ENCODE results near the gene PTPRM. TPM values are rescaled to one million over a fixed set of nuclear protein-coding genes. Genes with fewer than 3 reads are reported as not detected.

PTPRM gene
- total RNA-seq, 1 experiment from 2014 or later: 42.3 TPM

DNA sequence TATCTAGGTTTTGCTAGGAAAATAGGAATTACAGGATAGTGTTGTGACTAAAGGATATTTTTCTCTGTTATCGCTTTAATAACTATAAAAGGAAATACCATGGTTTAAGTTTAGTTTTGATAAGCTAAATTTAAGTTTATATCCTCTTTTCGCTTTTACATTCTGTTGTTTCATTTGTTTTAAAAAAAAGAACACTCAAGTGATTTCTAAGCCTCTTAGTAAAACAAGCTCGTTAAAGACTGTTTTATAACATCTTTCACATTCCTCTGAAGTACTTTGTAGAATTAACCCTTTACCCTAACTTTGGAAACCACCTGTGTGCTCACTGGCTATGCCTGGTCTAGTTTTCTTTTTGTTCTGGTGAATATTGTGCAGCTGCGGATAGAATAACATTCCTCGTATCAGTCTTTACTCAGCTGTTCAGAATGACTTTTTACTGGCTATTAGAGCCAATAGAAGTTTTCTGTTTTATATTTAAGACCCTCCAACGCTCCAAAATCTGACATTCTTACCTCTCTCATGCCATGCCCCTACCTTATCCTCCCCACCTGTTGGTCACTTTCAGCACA is 183.1 kb downstream of the PTPRM start:
- H3K36me3 Mint-ChIP-seq (ENCODE audit: insufficient read depth, unreplicated experiment): no peaks in the 10 kb centered on the region
- CTCF ChIA-PET: no interaction called here
- peaks cover 10% of the 10 kb centered on the region for H3K9me3 Mint-ChIP-seq (ENCODE audit: low read depth, unreplicated experiment)
- H3K27me3 Mint-ChIP-seq (ENCODE audit: unreplicated experiment): no peaks in the 10 kb centered on the region
- H3K4me3 Mint-ChIP-seq (ENCODE audit: low read depth, unreplicated experiment): no peak overlapping the region
- peaks cover 15% of the 10 kb centered on the region for H3K4me1 Mint-ChIP-seq (ENCODE audit: low read depth, unreplicated experiment)
- H3K27ac Mint-ChIP-seq (ENCODE audit: unreplicated experiment): no peak overlapping the region
- DNase-seq: no peak
- TF ChIP-seq, protein P1, sequence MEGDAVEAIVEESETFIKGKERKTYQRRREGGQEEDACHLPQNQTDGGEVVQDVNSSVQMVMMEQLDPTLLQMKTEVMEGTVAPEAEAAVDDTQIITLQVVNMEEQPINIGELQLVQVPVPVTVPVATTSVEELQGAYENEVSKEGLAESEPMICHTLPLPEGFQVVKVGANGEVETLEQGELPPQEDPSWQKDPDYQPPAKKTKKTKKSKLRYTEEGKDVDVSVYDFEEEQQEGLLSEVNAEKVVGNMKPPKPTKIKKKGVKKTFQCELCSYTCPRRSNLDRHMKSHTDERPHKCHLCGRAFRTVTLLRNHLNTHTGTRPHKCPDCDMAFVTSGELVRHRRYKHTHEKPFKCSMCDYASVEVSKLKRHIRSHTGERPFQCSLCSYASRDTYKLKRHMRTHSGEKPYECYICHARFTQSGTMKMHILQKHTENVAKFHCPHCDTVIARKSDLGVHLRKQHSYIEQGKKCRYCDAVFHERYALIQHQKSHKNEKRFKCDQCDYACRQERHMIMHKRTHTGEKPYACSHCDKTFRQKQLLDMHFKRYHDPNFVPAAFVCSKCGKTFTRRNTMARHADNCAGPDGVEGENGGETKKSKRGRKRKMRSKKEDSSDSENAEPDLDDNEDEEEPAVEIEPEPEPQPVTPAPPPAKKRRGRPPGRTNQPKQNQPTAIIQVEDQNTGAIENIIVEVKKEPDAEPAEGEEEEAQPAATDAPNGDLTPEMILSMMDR (IDR thresholded peaks at IDR 0.05; ENCODE audit: unreplicated experiment): no peak
- intact Hi-C loops (cut with micrococcal nuclease; ENCODE audit: unreplicated experiment): loop anchor here (10.0 kb wide), 1 partner anchor 475 kb away; no protein-coding TSS in a partner anchor
- no TSS peak for BruUV-seq (replicated peaks)

DNA sequence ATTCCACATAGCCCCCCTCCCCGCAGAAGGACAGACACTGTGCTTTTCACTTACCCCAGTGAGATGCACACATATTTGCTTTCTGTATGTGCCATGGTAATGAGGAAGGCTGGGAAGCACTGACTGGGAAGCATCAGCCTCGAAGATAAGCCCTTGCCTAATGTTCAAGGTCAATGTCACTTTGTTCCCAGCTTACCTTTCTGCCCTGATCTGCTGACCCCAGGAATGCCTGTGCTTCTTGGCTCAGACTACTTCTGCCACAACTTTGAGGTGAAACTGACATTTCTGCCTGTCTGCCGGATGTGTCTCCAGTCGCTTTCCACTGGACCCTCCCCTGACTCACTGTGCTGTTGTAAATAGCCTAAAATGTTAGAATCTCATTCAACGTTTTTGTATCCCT is 183.8 kb downstream of the PTPRM start:
- H3K4me3 Mint-ChIP-seq (ENCODE audit: low read depth, unreplicated experiment): no peak overlapping the region
- CTCF ChIA-PET: no interaction called here

DNA sequence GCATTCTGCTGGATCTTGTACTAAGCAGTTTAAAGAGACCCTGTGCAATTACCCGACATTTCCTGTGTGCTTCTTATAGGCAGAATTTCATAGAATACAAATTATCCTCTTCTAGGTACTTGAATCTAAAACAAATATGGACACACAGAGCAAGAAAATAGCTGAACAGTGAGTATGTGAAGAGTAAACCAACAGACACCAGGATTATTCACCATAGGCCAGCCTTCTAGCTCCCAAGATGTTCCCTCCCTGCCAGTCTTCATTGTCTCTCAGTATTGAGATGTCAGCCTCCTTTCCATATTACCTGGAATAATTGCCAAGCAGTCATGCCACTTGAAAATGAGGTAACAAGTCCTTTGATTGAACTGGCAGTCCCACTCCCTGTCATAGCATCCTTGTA is 187.1 kb downstream of the PTPRM start:
- TF ChIP-seq, protein P1 (IDR thresholded peaks at IDR 0.05; ENCODE audit: unreplicated experiment): no peak
- H3K27me3 Mint-ChIP-seq (ENCODE audit: unreplicated experiment): no peaks in the 10 kb centered on the region
- no peak overlapping the region for H3K4me3 Mint-ChIP-seq (ENCODE audit: low read depth, unreplicated experiment)
- H3K36me3 Mint-ChIP-seq (ENCODE audit: insufficient read depth, unreplicated experiment): no peaks in the 10 kb centered on the region
- no TSS peak for BruUV-seq (replicated peaks)
- intact Hi-C loops (cut with micrococcal nuclease; ENCODE audit: unreplicated experiment): loop anchor here (2.0 to 10.0 kb wide), 2 partner anchors 185 to 479 kb away; no protein-coding TSS in a partner anchor
- H3K9me3 Mint-ChIP-seq (ENCODE audit: low read depth, unreplicated experiment): no peaks in the 10 kb centered on the region
- DNase-seq: no peak
- no peak overlapping the region for H3K27ac Mint-ChIP-seq (ENCODE audit: unreplicated experiment)
- H3K4me1 Mint-ChIP-seq (ENCODE audit: low read depth, unreplicated experiment): peaks cover 26% of the 10 kb centered on the region
- CTCF ChIA-PET: no interaction called here

More for the DNA sequence above, 183.8 kb downstream of the PTPRM start:
- BruUV-seq (replicated peaks): no TSS peak
- TF ChIP-seq, protein P1 (IDR thresholded peaks at IDR 0.05; ENCODE audit: unreplicated experiment): no peak
- Mint-ChIP-seq H3K27ac (ENCODE audit: unreplicated experiment) (no peak overlapping the region), H3K4me1 (ENCODE audit: low read depth, unreplicated experiment) (peaks cover 22% of the 10 kb centered on the region), H3K36me3 (ENCODE audit: insufficient read depth, unreplicated experiment) (no peaks in the 10 kb centered on the region), H3K27me3 (ENCODE audit: unreplicated experiment) (no peaks in the 10 kb centered on the region), H3K9me3 (ENCODE audit: low read depth, unreplicated experiment) (peaks cover 3% of the 10 kb centered on the region)
- intact Hi-C loops (cut with micrococcal nuclease; ENCODE audit: unreplicated experiment): loop anchor here (10.0 kb wide), 1 partner anchor 476 kb away; no protein-coding TSS in a partner anchor
- no peak for DNase-seq

DNA sequence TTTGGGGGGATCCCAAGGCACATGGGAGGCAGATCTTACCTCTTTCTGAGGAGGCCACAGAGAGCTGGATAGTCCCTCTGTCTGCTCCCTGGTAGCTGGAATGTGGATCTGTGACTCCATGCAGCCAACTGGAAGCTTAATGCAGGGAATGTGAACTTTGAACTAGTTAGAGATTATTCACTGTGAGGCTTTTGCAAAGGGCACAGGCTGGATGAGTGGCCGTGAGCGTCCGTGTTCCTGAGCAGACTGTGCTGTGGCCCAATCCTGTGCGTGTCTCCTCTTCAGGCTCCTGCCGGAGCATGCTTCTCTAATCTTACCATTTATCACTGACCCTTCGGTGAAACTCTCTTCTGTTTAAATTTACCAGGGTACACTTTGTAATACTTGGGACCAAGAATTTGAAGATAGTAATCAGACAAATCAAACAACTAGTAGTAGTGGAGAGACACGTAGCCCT is 187.6 kb downstream of the PTPRM start:
- H3K27me3 Mint-ChIP-seq (ENCODE audit: unreplicated experiment): no peaks in the 10 kb centered on the region
- H3K4me3 Mint-ChIP-seq (ENCODE audit: low read depth, unreplicated experiment): no peak overlapping the region
- CTCF ChIA-PET: interaction anchor here (1.3 kb wide), 1 partner anchor 482 kb away, joined by 3 read pairs; no protein-coding TSS in a partner anchor
- no peaks in the 10 kb centered on the region for H3K36me3 Mint-ChIP-seq (ENCODE audit: insufficient read depth, unreplicated experiment)
- H3K4me1 Mint-ChIP-seq (ENCODE audit: low read depth, unreplicated experiment): peaks cover 26% of the 10 kb centered on the region
- BruUV-seq (replicated peaks): no TSS peak
- DNase-seq: no peak
- H3K9me3 Mint-ChIP-seq (ENCODE audit: low read depth, unreplicated experiment): no peaks in the 10 kb centered on the region
- intact Hi-C loops (cut with micrococcal nuclease; ENCODE audit: unreplicated experiment): loop anchor here (2.0 to 10.0 kb wide), 2 partner anchors 186 to 480 kb away; no protein-coding TSS in a partner anchor
- peak overlapping the region; percentile 60 for H3K27ac Mint-ChIP-seq (ENCODE audit: unreplicated experiment)
- TF ChIP-seq, protein P1 (IDR thresholded peaks at IDR 0.05; ENCODE audit: unreplicated experiment): no peak

Data from Calu3 (cell line).